Germinal center (tissue), 1 donor: ENCODE measurements around the gene MSH2.

Experiments
- DNase-seq: peaks from one replicate; pipeline ENCODE4 v3.0.0; 2012; ENCODE audit warnings: mixed read lengths, low spot score

The MSH2 gene

GRCh38 chr2:47508641-47509040, 105.7 kb downstream of the MSH2 start:
- DNase-seq, result no peak

DNA sequence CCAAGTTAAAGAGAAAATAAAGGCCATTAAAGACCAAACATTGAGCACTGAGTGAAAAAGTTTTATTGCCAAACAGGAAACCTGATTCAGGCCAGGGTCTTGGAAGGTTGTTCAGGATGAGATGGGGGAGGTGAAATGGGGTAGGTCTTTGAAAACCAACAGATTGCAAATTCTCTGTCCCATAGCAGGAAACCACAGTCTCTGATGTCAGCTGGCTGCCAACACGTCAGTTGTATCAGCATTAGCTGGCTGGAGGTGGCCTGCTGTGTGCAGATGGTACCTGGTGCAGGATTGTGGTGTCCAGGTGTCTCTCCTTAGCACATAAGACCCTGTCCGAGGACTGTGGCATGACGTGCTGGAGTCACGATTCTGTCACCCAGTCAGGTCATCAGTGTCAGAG, 106.3 kb downstream of the MSH2 start:
- no peak for DNase-seq

GRCh38 chr2:47509821-47510385, 106.9 kb downstream of the MSH2 start:
- DNase-seq, result no peak

GRCh38 chr2:47510745-47511144, 107.8 kb downstream of the MSH2 start:
- no peak for DNase-seq

DNA sequence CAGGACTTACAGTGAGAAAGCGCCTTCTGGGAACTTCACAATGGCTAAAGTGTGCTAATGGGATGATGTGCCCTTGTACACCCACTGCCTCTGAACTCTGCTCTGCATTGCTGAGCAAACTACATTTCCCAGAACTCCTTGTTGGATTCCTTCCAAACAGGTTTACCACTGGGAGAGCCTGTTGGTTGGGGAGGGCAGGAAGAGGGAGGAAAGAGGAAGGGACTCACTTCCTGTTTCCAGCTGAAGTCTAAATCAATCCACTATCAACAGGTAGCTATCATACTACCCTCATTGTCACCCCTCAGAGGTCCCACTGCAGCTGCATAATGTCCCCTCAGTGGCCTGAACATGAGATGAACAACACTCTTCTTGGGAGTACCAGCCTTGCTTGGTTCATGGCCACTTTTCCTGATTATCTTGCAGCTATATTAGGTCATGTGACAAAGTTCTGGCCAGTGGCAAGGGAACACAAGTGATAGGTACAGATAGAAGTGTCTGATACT, 109.7 kb downstream of the MSH2 start:
- DNase-seq, result no peak

GRCh38 chr2:47513981-47514520, 111.1 kb downstream of the MSH2 start:
- no peak for DNase-seq

DNA sequence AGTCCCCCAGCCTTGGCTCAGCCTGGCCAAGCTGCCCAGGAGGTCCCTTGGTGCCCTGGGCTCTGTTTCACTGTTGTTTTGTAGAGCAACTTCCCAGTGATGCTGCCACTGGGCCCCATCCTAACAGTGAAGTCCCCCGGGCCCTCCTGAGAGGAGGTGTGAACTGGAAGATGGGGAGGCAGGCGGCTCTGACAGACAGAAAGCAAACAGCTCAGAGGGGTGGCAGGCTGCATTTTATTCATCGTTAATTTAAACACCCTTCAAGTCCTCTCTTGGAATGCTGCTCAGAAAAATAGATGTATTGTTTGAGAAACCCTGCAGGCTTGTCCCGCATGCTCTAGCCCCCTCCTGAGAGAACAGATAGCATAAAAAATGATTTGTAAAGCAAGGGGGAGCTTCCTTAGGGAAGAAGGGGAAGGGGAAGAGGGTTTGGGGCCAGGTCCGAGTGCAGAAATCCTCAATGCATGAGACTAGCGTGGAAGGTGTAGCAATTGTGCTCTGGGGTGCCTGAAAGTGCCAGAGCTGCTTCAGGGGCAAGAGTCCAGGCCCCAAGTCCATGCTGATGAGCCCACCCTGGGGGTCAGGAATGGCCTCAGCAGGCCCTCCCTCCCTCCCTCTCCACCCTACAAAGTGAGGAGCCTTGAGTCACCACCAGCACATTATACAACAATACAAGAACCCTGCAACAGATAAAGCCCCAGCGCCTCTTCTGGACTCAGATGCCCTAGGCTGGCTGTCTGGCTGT, 113.6 kb downstream of the MSH2 start:
- DNase-seq, result no peak

DNA sequence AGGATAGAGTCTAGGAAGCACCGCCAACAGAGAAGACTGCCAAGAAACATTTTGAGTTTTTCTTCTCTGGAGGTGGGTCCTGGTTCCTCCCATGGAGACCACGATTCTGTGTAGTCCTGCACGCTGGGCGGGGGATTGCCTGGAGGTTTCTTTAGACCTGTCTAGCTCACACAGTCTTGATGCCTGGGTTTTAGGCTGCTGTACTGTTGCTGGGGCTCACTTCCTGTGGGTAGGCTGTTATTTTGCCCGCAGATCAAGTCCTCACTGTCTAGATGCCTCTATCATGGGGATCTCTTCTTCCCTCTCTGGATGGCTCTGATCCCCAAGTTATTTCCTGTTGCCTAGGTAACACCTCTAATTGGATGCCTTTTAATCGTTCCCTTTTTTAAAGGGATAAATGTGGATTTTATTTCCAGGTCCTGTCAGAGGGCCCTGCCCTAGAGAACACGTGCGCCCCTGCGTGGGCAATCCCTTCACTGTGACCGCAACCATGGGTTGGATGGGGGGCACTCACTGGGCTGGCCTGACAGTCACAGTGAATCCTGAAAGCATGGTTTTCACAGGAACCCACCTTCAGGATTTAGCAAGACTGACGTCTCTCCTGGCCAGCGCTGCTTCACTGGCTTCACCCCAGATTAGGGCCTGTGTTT, 115.7 kb downstream of the MSH2 start:
- no peak for DNase-seq

DNA sequence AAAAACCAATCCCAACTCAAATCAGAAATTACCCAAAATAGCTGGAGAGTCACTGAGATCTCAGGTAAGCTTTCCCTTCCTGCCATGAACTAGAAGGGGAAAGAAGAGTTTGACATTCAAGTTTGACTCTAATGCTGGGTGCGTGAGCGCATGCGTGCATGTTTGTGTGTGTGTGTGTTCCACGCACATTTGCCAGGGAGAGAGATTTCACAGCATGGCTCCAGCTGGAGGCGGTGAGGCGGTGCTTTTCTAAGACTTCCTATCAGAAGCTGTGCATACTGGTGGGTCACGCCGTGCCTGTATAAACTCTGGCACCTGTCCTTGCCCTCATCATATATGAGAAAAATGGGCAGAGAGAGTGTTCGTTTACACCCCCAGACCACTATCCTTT, 116.2 kb downstream of the MSH2 start:
- DNase-seq, result no peak

DNA sequence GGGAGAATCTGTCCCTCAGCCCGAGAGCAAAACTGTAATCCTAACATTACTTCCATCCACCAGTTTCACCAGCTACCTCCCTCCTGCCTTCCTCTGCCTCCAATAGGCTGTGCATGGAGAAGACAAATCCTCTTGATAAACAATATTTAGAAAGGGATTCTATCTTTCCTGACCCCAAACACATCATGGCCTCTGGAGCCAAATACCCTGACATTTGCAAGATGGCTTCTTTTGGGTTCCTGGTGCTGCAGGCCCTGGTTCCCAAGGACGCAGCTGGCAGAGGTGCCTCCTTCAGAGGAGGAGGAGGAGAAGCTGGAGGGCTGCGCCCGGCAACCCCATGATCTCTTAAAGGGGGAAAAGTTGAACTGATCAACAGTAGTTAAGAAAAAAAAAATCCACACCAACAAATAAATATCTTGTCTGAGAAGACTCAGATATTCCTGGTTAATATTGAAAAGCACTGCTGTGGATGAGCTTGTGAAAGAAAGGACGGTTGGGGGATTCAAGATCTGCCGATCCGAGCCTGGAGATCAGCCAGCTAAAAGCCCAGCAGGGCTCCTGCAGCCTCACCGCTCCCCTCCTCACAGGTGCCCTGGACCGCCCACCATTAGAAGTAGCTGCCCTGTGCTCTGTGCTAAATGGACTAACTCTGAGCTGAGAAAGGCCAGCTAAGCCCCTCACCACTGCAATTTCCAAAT, 116.8 kb downstream of the MSH2 start:
- DNase-seq, result no peak

DNA sequence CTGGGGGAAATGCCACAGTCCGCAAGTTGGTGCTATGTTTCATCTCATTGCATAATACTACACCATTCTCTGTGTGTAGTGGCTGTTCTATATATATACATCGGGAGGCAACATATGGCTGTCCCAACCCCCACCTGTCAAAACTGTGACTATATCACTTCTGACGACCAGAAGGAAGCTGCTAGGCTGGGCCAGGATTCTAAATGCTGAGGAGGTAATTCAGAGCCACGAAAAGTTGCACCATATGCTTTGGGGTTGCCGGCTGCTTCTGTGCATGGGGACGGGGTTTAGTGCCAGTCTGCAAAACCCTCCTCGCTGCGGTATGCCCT, 117.3 kb downstream of the MSH2 start:
- DNase-seq, result peak; percentile 27

- DNase-seq, result peak; percentile 93
Measured at GRCh38 chr2:47520825-47521665, 118.1 kb downstream of the MSH2 start.

- DNase-seq, result peak; percentile 41
Measured at GRCh38 chr2:47521666-47522285, 118.8 kb downstream of the MSH2 start.

GRCh38 chr2:47525167-47525566, 122.2 kb downstream of the MSH2 start:
- DNase-seq, result no peak

DNA sequence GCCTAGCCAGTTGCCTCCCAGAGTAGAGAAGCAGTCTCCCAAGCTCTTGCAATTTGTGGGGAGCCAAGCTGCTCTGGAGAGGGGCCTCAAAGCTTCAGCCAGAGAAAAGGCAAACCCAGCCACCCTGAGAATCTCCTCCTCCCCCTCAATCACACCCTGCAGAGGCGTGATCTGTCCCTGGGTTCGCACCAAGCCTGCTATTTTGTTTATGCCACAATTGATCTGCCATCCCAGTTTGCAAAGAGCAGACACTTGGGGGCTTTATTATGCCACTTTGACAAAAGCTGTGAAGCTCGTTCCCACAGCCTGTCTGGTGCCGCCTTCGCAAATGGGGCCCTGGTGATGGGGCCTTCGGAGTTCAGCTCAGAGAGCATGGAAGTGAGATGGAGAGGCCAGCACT, 125.5 kb downstream of the MSH2 start:
- no peak for DNase-seq

- no peak for DNase-seq
Measured at GRCh38 chr2:47528874-47529273, 125.9 kb downstream of the MSH2 start.

DNA sequence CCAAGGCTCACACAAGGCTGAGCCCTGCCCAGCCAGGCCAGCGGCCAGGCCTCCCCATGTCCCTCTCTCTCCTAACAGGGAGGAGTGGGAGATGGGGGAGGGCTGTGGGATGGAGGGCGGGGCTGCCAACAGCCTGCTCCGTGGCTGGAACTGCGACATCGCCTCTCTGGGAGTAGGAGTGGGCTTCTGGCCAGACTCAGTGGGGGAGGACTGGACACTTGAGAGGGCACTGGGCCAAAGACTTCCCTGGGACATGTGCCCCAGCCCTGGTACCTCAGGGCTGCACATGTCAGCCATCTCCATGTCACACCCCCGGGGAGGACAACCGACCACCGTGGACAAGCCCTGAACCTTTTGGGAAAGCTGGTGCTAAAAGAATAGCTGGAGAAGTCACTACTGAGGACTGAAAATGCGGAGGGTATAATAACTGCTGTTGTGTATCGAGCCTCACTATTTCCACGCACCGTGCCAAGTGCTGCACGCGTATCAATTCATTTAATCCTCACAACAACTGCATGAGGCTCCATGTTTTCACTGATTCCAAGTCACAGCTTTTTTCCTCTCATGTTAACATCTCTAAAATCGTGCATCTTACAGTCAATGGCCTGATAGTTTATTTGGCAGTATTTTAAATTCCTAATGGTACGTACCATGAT, 127.3 kb downstream of the MSH2 start:
- no peak for DNase-seq

DNA sequence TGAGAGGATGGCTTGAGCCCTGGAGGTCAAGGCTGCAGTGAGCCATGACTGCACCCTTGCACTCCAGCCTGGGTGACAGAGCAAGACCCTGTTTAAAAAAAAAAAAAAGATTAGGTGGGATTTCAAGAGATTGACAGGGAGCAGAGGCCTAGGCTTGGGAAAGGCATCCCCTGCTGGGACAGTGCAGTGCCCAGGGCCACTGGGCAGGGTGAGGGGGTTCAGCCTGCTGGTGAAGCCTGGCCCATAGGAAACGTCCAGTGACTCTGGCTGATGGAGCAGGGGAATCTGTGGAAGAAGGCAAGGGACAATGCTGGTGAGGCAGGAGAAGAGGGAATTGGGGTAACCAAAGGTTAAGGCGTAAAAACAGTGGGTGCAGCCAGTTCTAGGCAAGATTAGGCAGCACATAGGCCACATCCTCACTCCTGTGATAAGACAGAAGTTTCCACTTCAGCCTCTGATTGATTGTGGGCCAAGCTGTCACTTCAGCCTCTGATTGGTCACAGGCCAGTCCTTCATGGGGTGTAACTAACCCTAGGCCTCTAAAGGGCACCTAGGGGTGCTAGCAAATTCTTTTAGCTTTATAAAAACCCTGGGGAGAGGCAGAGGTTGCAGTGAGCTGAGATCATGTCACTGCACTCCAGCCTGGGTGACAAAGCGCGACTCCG, 128.6 kb downstream of the MSH2 start:
- no peak for DNase-seq
